Neural cell (in vitro differentiated cells): ENCODE data around the gene ZNF391.

ENCODE experiments used
- CTCF ChIP-seq: fragments of 450-650 bp; IDR thresholded peaks from 2 replicates; pipeline ENCODE4 v1.5.1; 2014; ENCODE audit warnings: antibody characterized with exemption, mild to moderate bottlenecking, moderate library complexity; ENCODE audit not compliant: poor library complexity, severe bottlenecking
- EZH2 ChIP-seq: fragments of 200-600, 300-800 bp; shearing (Covaris generic), sonication (generic); IDR thresholded peaks from 2 replicates; pipeline ENCODE4 v1.6.1; 2014; ENCODE audit warnings: antibody characterized with exemption, low read length, borderline replicate concordance, mild to moderate bottlenecking; ENCODE audit not compliant: insufficient read depth, poor library complexity, severe bottlenecking
- POLR2AphosphoS5 ChIP-seq: IDR thresholded peaks from 2 replicates; pipeline ENCODE4 v1.6.1; 2012
- REST ChIP-seq: IDR thresholded peaks from 2 replicates; pipeline ENCODE4 v1.6.1; 2012; ENCODE audit warnings: borderline replicate concordance

- TF ChIP-seq EZH2: no peak
- no peak for TF ChIP-seq POLR2AphosphoS5
- no peak for TF ChIP-seq CTCF
- TF ChIP-seq REST: no peak
Measured at GRCh38 chr6:27352850-27353249, 35.7 kb upstream of the ZNF391 start.
